Activated CD8-positive, alpha-beta memory T cell treated with anti-CD3 and anti-CD28 coated beads, Interleukin-2, amount 50 U/mL, for 1 hour (primary cell): ENCODE data around the gene OR52D1.

ENCODE experiments used
- DNase-seq: peaks from one replicate; pipeline ENCODE4 v3.0.0-alpha.2; 2020; ENCODE audit errors: extremely low read depth

OR52D1 gene

DNA sequence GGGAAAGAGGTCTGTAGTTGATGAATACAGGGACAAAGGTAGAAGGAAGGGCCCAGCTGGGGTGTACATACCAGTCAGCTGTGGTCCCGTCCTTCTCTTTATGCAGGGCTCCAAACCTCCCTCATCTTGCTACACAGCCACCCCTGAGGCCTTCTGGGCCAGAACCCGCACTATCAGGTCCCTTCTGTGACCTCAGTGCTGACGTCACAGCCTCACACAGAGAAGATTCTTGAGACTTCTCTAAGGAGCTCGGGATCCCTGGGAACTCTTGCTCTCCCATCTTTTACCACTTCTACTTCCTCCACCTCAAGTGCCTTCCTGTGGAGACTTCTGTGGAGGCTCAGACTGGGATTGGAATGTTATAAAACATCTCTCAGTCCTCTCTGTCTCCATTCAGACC lies 21.3 kb downstream of the OR52D1 start, which contains the start of gene UBQLN3:
TSS of gene UBQLN3 (minus strand) at position 155 of the 400 bp plus-strand sequence. CDS start 399 bp downstream, outside the sequence.
- no peak for DNase-seq

DNA sequence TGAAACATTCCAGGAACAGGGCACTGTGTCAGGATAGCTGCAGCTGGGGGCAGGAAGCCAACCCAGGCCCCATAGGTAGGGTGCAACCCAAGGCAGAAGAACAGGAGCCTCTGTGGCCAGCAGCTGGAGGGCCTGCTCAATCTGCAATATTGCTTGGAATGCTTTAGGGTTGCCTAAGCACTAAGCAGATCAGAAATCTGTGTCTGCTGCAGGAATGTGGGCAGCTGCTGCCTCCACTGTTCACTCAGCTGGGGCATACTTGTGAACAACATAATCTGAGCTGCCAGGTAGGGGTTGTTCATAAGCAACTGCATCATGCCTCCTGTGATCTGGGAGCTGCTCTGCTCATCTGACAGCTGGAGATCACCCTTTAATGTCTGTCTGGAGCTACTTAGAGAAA lies 26.4 kb downstream of the OR52D1 start:
- no peak for DNase-seq

DNA sequence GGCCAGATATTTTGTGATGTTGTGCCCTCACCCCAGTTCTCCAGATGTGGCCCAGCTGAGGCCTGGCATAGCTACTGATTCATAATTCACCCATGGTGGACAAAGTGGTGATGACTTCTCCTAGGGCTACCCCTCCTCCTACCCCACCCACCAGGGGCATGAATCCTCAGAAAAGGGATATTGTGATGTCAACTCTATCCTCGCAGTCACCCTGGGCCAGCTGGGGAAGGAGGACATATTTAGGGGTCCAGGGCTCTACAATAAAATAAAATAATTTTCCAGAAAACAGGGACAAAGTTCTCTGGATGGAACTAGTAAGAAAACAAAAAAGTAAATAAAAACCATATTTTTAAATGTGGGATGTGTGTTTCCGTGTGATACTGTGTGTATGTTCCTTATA lies 28.1 kb downstream of the OR52D1 start, which contains the start of gene UBQLNL:
TSS of gene UBQLNL (minus strand) at position 101 of the 400 bp plus-strand sequence. CDS start 258 bp downstream, outside the sequence.
- DNase-seq: no peak

DNA sequence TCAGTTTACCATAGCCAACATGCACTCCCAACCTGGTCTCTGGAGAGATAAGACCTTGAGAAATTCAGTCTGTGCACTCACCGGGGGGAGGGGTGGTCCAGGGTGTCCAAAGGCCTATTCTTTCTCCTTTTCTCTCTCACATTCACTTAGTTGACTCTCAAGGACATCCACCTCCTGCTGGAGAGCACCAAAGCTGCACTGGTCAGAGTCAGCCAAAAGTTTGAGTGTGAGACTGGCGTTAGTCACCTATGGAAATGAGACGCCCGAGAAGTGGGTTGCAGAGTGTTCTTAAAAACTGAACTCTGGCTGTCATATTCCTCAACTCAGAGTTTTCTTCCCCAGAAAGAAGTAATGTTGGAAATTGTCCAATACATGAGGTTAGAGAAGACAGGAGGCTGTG lies 33.1 kb downstream of the OR52D1 start:
- DNase-seq: no peak

DNA sequence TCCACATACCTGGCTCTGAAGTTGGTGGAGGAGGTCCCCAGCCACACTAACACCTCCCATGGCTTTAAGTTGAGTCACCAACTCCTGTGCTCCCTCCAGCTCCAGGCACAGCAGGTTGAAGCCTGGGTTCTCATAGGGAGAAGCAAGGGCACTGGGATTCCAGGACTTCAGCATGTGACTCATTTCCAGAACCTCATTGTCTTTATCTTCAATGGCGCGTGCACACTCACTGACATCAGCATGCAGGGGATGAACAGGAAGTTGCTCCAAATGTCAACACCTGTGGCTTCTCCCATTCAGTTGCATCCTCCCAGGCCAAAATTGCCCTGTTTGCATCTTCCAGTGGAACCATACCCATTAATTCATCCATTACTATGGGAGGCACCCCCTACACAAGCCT lies 33.8 kb downstream of the OR52D1 start:
- no peak for DNase-seq

DNA sequence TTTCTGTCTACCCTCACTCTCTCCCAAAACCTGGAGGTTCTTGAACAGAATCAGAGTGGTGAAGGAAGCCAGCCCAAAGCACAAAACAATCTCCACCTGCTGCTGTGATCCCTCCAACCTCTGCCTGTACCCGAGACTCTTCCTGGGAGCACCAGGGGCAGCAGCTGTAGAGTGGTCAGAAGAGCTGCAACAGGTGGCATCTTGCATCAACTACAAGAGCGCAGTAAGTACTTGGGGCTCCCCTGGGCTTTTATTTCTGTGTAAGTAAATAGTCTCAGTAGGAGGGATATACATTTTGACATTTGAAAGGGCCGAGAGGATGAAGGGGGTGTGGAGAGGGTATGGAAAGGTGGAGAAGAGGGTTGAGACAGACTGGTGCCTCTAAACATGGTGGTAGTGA lies 36.3 kb downstream of the OR52D1 start:
- DNase-seq: no peak

DNA sequence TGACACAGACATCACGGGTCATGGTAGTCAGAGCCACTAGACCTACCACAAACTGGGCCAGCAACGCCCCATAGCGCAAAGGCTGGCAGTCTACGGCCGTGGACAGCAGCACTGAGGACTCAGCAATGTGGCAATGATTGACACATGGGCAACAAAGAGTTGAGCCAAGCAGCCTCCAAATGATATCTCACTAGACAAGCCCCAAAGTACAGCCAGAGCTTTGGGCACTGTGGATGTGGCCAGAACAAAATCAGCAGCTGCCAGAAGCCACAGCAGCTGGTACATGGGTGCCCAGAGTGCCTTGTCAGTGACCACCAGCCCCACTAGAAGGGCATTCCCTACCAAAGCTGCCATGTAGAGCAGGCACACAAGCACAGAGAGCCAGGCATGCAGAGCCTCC lies 39.2 kb downstream of the OR52D1 start:
- no peak for DNase-seq

DNA sequence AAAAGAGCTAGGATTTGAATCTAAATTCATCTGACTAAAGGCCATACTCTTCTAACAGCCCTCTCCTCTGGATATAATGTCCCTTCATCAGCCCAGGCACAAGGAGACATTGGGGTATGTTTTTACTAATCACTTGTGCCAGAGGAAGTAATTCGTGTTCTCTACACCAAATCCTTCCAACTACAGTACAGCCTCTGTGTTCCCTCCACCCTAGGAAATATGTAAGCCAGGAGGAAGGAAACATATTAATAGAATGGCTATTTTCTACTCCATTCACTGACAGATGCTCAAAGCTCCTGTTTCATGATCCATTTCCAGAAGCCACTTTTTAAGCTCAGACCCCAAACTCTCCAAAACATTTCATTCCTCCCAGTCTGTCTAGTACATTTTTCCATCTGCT lies 40.0 kb downstream of the OR52D1 start:
- DNase-seq: no peak

DNA sequence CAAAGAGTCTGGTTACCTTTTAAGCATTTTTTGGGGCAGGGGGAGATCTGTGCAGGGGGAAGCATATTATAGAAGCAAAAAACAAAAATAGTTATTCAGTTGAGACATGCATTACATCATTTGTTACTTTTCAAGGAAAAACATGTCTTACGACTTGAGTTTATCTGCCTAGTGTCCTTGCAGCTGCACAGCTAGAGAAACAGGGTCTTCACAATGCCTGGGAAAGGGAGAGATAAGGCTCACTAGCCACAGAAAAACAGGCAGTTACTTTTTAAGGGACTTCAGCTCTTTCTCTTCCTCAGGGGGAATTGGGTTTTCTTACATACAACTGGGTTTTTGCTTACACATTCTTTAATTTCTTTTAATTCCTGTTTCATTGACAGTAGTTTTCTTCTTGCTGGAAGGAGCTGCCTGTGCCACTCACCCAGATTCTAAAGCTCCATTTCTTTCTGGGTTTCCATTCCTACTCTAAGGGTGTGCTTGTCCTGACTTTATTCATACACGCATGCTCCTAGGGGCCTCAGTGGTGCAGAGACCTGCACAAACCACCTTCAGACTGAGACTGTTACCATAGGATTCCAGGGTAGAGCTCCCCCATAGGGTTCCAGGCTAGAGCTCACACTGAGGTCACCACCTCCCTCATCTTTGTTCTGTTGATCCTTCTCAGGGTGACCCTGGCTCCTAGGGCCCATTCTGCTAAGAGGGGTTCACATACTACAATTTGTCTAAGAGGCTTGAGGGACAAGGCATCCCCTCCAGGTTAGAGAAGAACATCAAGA lies 42.8 kb downstream of the OR52D1 start:
- DNase-seq: no peak

DNA sequence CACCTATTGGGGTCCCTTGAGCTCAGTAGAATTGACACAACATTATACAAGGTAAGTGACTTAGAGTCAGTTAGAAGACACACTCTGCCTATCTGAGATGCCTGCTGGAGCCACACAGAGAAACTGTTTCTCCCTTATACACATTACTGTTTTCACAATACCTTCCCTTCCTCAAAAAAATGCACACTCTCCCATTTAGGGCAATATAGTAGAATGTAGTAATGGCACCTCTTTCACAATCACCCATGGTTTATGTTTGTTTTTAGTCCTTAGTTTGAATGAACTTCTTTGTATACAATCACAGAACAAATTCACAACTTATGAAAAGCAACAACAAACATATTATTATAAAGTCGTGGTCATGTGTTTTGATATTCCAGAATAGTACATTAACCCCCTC lies 45.6 kb downstream of the OR52D1 start:
- no peak for DNase-seq

DNA sequence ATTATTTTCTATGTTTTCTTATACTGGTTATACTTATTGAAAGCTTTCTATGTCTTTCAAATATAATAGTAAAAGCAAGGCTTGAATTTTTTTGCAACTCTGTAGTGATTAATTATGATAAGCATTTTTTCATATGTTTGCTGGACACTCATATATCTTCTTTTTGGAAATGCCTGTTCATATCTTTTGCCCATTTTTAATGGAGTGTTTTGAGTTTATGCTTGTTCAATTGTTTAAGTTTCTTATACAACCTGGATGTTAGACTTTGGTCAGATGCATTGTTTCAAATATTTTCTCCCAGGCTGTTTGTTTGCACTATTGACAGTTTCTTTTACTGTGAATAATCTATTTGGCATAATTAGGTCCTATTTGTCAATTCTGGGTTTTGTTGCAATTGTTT lies 48.0 kb downstream of the OR52D1 start:
- no peak for DNase-seq
